Epidermal melanocyte (primary cell): ENCODE results near the gene NKAPL.

Source experiments
- DNase-seq: peaks from one replicate; pipeline ENCODE4 v3.0.0; 2011; ENCODE audit warnings: low spot score; ENCODE audit not compliant: insufficient read length

NKAPL gene

DNA sequence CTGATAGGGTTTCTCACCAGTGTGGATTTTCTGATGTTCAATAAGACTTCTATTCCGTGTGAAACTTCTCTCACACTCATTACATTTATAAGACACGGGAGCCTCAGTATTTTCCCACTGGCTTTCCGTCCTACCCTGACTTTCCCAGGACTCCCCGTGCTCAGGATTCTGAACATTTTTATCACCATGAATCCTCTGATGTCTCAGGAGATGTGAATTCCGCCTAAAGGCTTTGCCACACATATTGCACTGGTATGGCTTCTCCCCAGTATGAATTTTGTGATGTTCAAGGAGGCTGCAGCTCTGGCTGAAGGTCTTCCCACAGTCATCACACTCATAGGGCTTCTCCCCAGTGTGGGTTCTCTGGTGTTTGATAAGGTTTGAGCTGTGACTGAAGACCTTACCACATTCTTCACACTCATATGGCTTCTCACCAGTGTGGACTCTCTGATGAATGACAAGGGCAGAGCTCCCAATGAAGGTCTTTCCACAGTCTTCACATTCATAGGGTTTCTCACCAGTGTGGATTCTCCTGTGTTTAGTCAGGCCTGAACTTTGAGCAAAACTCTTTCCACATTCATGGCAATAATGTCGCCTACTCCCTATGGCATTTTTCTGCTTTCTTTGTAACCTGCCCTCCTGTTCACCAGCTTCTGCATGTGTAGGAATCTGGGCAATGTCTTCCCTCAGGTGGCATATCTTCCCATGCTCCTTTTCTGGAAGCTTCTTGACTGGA is 13.7 kb upstream of the NKAPL start:
- no peak for DNase-seq

DNA sequence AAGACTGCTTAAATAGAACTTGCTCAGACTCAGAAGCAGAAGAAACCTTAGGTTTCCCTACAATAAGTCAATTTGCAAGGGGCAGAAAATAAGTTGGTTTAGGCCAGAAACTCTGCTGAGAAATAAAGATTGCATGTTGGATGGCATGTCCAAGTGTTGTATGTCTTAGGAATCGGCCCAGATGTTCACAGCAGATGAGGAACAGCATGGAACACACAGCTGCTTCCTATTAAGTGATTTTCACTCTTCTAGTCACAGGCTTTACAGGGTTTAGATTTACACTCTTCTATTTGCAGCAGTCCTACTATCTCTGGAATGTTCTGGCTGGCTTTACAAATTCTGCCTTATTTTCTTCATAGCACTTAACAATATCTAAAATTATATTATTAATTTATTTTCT is 10.2 kb upstream of the NKAPL start:
- DNase-seq: no peak

DNA sequence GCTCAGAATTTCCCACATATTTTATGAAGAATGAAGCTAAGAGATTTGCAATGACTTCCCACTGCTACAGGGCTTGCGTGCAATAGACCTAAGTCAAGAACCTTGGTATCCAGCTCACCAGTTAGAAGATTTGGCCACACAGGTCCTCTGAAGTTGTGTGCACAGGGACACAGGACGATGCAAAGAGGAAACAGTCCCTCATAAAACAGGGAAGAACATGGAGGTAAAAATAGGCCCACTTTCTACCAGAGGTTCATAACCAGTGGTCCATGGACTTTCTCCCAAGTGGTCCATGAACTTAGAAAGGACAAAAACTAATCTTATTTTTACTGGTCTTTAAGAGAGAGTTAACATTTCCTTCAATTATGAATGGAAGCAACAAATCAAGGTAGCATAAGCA is 8.3 kb upstream of the NKAPL start:
- DNase-seq: no peak

DNA sequence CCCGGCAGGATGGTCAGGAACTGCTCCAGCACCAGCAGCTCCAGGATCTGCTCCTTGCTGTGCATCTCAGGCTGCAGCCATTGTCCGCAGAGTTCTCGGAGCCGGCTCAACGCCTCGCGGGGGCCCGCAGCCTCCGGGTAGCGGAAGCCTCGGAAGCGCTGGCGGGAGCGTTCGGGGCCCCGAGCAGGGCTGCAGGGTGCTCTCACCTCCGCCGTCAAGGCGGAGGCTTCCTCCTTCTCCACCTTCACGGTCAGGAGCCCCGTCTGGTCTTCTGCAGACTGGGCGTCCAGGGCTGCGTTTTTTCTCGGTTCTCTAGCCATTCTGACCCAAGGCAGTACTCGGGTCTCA is 7.5 kb upstream of the NKAPL start:
- no peak for DNase-seq

DNA sequence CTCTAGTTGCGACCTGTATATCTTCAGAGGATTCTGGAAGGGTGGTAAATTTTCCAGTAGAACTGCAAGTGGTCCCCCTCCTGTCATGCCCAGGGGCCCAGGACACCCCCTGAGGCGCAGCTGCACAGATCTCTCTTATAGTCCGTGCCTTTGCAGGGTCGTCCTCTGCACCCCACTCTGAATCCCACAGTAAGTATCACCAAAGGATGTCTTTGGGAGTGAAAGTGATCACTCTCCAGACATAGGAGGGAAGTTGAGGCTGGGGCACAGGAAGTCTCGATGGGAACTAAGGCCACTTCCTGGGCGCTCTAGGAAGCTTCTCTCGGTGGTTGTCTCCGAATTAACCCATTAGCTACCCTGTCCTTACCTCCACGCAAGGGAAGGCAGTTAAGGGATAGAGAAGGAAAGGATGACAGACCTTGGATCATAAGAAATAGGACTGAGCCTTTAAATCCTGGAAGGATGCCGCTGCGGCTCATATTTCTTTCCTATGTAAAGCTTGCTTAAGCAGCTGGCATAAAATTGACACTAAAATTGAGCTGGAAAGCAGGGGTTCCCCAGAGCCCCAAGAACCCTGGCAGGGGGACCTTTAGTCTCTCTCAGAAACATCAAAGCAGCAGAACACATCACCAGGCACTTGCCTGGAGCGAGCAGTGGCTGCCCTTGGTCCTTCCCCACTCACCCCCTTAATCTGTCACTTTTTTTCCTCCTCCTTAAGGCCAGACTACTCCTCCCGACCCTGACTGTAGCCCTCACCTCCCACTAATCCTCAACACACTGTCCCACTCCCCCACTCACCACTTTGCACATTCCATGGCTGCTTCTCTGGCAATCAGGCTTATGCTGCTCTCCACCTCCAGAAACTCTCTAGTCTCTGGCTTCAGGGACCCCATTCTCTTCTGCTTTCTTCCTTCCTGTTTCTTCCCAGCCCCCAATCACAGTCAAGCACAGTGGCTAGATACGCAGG is 6.8 kb upstream of the NKAPL start, which contains the start of gene ZKSCAN4:
ZKSCAN4 (minus strand) TSS at position 261 of the 967 bp plus-strand sequence. CDS start 289 bp downstream, outside the sequence.
- peak; percentile 76 for DNase-seq

DNA sequence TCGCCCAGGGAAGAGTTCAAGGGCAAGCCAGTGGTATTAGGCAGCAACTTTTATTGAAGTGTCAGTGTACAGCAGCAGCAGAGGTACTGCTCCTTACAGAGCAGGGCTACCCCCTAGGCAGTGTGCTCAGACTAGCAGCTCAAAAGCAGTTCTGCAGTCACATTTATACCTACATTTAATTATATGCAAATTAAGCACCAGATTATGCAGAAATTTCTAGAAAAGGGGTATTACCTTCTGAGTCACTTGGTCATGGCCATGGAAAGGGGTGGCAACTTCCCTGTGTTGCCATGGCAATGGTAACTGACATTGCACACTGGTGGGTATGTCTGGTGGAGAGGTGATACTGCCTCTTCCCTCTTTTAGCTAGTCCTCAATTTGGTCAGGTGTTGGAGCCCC is 5.0 kb upstream of the NKAPL start:
- no peak for DNase-seq

DNA sequence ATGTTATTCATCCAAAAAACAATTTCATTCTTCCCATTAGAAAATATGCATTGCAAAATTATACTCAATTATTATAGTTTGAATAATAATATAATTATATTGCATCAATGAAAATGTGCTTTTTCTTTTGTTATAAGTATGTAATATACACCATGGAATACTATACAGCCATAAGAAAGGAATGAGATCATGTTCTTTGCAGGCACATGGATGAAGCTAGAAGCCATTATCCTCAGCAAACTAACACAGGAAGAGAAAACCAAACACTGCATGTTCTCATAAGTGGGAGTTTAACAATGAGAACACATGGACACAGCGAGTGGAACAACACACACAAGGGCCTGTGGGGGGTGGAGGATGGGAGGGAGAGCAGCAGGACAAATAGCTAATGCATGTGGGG is 2.1 kb upstream of the NKAPL start:
- no peak for DNase-seq

DNA sequence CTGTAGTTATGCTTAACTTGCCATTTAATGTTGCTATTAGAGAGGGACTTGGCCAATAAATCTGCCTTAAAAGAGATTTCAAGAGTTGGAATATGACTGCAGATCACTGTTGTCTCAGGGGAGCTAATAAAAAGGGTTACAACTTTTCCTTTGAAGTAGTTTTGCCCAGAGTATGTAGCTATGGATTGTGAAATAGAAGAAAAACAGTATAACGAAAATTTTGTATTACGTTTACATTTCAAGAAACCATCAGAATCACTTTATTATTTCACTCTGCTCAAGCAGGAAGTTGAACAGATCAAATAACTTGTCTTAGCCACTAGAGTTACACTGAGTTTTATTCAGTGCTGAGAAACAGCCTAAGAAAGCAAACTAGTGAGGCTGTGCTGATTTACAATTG is 4.8 kb downstream of the NKAPL start:
- DNase-seq: no peak

DNA sequence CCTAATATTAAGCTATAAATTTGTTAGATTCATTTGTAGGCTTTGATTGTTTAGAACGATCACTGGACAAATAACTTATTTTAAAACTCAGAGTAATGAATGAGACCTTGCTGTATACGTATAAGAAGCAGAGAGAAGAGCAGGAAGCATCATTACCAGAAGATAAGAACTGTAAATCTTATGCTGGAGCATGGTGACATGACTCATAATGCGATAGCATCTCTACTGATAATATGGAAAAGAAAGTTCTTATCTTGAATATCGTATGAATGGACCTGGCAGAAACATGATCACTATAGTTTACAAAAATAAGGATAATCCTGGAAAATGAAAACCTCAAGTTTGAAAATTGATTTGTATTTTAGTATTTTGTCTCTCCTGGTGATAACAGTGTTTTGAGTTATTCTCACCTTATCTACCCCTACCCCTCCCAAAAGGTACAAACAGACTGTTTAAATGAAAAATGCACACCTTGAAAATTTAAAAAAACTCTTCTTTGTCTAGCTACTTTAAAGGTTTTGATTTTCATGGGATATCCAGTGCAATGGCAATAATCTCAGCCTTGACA is 5.8 kb downstream of the NKAPL start:
- DNase-seq: no peak

DNA sequence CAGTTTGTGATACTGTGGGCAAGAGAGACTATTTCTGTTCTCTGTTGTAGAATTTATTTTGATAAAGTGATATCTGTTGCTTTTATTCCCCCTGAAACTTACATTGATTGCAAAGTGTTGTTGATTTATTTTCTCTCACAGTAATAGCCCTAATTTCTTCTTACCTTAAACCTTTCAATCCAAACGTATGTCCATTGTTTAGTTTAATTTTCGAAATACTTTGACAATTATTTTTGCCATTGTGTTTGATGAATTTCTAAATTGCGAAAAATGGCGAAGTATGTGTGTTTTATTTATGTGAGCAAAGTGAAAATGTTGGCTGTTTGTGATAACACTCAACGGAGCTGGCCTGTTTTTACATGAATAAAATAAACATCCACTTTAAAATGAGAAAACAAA is 7.5 kb downstream of the NKAPL start:
- no peak for DNase-seq

DNA sequence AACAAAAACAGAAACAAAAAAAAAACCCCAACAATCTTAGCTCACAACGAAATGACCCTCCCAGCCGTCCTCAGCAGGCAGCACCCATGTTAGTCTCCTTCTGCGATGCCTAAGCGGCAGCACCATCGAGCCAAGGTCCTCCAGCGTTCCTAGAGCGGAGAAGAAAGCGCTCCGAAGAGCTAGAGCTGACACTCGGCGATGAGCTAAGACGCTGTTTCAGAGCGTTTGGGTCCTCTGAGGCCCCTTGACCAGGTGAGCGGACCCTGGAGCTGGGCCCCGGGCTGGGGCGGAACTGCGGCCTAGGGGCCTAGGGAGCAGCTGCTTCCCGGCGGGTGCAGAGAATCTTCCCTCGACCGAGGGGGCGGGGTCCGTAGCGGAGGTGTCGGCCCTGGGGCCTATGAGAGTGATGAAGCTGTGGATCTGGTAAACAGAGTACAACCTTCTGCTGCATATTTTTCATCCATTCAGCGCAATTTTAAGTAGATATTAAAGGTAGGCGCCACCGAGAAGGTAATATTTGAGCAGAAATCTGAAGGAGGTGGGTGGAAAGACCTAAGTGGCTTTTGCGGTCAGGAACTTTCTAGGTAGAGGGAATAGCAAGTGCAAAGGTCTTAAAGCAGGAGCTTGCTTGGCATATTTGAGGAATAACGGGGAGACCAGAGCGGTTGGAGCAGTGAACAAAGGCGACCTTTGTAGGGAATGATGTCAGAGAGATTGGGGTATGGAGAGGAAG is 8.0 kb downstream of the NKAPL start, which contains the start of gene ZSCAN26:
ZSCAN26 (plus strand) TSS at position 182 of the 733 bp plus-strand sequence. CDS start 4,777 bp downstream, outside the sequence.
- peak; percentile 71 for DNase-seq

DNA sequence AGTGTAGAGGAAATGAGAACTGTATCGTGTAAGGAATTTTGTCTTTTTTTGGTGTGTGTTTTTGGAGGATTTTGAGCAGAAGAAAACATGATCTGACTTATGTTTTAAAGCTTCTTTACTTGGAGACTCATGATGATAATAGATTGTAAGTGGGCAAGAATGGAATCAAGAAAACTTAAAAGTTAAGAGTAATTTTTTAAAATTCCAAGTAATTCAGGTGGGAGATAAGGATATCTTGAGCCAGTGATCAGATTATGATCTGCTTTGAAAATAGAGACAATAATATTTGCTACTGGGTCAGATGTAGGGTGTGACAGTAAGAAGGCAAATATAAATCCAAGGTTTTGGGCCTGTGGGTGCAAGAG is 8.6 kb downstream of the NKAPL start:
- DNase-seq: no peak

DNA sequence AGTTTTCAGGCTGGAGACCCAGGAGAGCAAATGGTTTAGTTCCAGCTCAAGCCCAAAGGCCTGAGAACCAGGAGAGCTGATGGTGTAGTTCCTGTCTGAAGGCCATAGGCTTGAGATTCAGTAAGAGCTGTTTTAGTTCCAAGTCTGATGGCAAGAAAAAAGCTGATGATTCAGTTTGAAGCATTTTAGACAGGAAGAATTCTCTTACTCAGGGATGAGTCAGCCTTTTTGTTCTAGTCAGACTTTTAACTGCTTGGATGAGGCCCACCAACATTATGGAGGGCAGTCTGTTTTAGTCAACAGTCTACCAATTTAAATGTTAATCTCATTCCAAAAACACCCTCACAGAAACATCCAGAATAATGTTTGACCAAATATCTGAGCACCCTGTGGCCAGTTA is 10.4 kb downstream of the NKAPL start:
- DNase-seq: no peak

DNA sequence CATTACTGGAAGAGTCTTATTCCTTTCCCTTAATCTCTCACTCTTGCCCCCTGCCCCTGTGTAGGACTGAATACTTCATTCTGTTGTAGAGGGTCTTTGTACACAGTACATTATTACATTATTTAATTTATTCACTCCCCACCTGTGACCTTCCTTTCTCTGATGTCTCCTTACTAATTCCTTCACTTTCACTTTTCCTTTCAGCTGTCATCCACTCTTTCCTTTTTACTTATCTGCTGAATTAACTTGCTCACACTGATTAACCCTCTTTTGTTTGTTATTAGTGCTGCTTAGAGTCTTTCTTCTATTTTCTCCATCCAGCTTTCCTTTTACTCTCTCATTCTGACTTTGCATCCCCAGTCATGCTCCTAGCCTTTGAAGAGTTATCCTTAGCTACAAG is 15.8 kb downstream of the NKAPL start:
- no peak for DNase-seq

DNA sequence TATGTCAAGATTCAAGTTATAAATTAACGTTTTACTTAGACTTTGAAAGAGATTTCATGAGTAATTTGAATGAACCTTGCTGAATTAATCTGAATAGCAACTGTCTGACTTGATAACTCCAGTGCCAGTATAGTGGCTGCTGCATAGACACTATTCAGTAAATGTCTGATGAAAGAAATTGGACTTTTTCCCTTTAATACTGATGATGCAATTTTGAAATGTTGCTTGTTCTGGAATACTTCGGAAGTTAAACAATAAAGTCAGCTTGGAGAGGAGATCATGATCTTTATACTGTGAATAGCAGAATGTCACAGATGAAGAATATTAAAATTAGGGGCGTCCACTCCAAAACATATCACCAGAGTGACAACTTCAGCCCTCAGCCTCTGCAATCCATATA is 18.6 kb downstream of the NKAPL start:
- DNase-seq: no peak

DNA sequence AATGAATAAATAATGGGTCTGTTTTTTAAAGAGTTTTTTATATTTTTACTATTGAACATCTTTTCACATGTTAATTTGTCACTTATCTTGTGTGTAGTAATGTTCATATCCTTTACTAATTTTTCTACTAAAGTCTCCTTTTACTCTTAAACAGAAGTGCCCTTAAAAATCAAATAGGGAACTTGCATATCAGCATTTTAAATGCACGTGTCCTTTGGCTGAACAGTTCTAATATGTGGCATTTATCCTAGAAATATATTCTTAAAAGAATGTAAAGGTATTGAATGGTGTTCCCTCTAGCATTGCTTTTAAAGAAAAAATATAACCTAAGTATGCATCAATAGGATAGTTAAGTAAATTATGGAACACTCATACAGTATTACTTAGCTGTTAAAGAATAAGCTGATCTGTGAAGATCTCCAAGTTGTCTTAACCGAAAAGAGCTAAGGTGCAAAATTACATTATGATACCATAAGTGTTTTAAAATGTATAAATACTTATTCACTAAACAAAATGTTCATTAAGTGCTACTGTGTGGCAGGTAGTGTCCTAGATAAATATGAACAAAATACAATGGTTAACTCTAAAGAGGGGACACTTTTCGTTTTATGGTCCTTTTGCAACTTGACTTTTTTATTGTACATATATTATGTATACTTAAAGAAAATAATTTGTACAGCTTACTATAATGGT is 21.6 kb downstream of the NKAPL start:
- no peak for DNase-seq

DNA sequence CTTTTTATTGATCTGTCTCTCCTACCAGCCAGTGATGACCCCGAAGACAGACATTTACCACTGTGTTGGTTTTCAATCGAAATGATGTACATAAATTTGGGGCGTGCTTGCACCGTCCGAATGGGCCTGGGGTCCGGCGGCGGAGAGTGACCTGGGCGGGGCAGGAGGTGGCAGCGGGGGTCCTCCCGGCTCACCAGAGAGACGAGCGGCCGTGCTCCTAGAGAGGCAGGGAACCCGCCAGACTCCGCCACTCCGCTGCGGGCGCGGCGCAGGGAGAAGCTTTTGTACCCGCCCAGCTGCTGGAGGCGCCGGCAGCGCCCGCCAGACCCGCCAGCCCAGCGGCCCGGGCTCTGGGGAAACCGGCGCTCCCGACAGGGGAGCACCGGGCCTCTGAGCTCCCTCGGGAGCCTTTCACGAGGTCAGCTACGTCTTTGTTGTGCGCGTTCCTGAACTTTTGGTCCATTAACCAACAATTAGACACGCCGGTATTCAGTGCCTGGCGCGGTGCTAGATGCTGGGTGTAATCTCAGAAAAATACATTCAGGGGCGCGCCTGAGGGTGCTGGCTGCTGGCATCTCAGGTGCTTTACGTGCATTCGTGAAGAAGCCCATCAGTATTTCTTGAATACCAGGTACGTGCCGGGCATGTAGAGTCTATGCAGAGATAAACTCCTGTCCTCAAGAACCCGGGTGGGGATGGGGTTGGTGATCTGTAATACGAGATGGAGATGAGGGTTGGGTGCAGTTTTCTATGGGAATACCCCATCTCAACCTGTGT is 22.4 kb downstream of the NKAPL start, which contains the start of gene PGBD1:
PGBD1 (plus strand) TSS at position 285 of the 777 bp plus-strand sequence. CDS start 2,242 bp downstream, outside the sequence.
- peak; percentile 28 for DNase-seq

DNA sequence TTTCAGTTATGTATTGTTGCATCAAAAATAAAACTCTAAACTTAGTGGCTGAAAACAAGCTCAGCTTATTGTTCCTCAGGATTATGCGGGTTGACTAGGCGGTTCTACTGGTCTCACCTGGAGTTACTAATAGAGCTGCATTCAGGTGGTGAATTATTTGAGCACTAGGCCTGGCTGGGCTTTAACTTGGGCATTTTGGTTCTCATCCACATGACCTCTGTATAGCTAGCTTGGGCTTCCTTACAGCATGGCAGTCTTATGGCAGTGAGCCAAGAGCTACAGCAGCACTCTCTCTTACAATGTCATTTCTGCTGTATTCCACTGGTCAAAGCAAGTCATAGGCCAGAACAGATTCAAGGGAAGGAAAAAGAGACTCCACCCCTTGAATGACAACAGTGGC is 23.8 kb downstream of the NKAPL start:
- no peak for DNase-seq

DNA sequence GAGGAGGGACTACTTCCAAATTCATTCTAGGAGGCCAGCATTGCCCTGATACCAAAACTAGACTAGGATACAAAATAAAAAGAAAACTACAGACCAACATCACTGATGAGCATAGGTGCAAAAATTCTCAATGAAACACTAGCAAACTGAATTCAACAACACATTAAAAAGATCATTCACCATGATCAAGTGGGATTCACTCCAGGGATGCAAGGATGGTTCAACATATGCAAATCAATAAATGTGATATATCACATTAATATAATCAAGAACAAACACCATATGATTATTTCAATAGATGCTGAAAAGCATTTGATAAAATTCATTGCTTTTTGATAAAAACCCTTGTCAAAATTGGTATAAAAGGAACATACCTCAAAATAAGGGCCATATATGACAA is 32.5 kb downstream of the NKAPL start:
- DNase-seq: no peak

DNA sequence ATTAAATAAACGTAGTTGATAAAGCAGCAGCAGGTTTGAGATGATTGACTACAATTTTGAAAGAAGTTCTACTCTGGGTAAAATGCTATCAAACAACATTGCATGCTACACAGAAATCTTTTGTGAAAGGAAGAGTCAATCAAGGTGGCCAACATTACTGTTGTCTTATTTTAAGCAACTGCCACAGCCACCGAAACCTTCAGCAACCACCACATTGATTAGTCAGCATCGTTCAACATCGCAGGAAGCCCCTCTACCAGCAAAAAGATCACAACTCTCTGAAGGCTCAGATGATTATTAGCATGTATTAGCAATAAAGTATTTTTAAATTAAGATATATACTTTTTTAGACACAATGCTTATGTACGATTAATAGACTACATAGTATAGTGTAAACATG is 36.2 kb downstream of the NKAPL start:
- no peak for DNase-seq
